HFFc6 (cell line): Measurements from ENCODE around the gene MRPL48. TPM values are rescaled to one million over a fixed set of nuclear protein-coding genes. Genes with fewer than 3 reads are reported as not detected.

Source experiments
- DNase-seq: peaks from one replicate; pipeline ENCODE4 v3.0.0-alpha.2; 2018
- H3K27ac Mint-ChIP-seq: 2 replicates; pipeline ENCODE4 v1.8.0; 2020; ENCODE audit warnings: mild to moderate bottlenecking, mixed read lengths
- H3K27me3 Mint-ChIP-seq: 2 replicates; pipeline ENCODE4 v1.8.0; 2021; ENCODE audit warnings: mild to moderate bottlenecking, moderate library complexity, mixed read lengths; ENCODE audit not compliant: insufficient read depth
- H3K36me3 Mint-ChIP-seq: 2 replicates; pipeline ENCODE4 v1.8.0; 2021; ENCODE audit warnings: low read depth, mixed read lengths
- H3K4me1 Mint-ChIP-seq: 2 replicates; pipeline ENCODE4 v1.8.0; 2020; ENCODE audit warnings: low read depth, mixed read lengths
- H3K4me3 Mint-ChIP-seq: 2 replicates; pipeline ENCODE4 v1.8.0; 2020; ENCODE audit warnings: mild to moderate bottlenecking, moderate library complexity, mixed read lengths
- H3K9me3 Mint-ChIP-seq: 2 replicates; pipeline ENCODE4 v1.8.0; 2020; ENCODE audit warnings: mild to moderate bottlenecking, mixed read lengths
- total RNA-seq, 6 experiments: library from RNA; stranded (reverse); fragmentation: NEBNext Ultra II Directional; extraction: Animal tissue kit (Norgen Biotek cat#: 25700); gene quantifications; 2 replicates in 1 of 6; 3 replicates in 5 of 6; pipeline ENCODE4 v1.2.3, GENCODE V29; 2021
- TF ChIP-seq, protein P1 (sequence below): fragments of 200-600 bp; sonication (generic); IDR thresholded peaks from 2 replicates; pipeline ENCODE4 v1.5.0; 2021; ENCODE audit warnings: antibody characterized with exemption, mild to moderate bottlenecking

Gene MRPL48
- total RNA-seq, 6 experiments from 2014 or later = 29.3 to 39.4 (median 35.1) TPM

DNA sequence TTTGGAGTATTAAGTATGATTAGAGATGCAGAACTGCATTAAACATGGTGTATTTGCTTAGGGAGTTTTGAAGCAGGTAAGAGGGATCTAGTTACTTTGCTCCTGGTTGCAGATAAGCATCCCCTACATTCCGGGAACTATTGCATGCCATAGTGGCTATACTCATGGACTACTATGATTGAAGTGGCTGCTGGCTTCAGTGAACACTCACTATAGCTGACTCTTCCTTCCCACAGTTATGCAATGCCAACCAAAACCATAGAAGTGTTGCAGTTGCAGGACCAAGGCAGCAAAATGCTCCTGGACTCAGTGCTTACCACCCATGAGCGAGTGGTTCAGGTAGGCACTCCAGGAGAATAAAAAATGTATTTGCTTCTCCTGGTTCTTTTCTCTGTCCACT is 72.0 kb downstream of the MRPL48 start:
- H3K4me1 Mint-ChIP-seq = no peaks in the 10 kb centered on the region
- TF ChIP-seq, protein P1, sequence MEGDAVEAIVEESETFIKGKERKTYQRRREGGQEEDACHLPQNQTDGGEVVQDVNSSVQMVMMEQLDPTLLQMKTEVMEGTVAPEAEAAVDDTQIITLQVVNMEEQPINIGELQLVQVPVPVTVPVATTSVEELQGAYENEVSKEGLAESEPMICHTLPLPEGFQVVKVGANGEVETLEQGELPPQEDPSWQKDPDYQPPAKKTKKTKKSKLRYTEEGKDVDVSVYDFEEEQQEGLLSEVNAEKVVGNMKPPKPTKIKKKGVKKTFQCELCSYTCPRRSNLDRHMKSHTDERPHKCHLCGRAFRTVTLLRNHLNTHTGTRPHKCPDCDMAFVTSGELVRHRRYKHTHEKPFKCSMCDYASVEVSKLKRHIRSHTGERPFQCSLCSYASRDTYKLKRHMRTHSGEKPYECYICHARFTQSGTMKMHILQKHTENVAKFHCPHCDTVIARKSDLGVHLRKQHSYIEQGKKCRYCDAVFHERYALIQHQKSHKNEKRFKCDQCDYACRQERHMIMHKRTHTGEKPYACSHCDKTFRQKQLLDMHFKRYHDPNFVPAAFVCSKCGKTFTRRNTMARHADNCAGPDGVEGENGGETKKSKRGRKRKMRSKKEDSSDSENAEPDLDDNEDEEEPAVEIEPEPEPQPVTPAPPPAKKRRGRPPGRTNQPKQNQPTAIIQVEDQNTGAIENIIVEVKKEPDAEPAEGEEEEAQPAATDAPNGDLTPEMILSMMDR = no peak
- 0 out of 2 replicates have a peak, but pooled peaks cover 2% of the 10 kb centered on the region for H3K27me3 Mint-ChIP-seq
- no peaks in the 10 kb centered on the region for H3K9me3 Mint-ChIP-seq
- peaks cover 11% of the 10 kb centered on the region for H3K36me3 Mint-ChIP-seq
- no peak for DNase-seq
- H3K4me3 Mint-ChIP-seq = no peak overlapping the region
- no peak overlapping the region for H3K27ac Mint-ChIP-seq

DNA sequence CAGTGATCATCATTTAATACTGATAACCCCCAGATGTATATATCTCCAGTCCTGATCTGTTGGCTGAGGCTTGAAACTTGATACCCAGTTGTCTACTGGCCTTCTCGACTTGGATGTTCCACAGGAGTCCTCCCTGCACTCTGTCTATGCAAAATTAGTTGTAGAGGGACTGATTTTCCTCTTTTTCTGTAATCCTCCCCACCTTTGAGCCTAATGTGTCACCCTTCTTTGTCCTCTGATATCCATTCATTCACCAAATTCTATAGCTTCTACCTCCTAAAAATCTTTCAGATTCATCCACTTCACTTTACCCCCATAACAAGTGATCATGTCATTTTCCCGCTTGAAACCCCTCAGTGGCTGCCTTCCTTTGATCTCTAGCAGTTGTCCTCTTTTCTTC is 72.5 kb downstream of the MRPL48 start:
- H3K36me3 Mint-ChIP-seq = peaks cover 11% of the 10 kb centered on the region
- TF ChIP-seq, protein P1 = no peak
- no peak for DNase-seq
- H3K4me1 Mint-ChIP-seq = no peaks in the 10 kb centered on the region
- H3K9me3 Mint-ChIP-seq = no peaks in the 10 kb centered on the region
- H3K27me3 Mint-ChIP-seq = 0 out of 2 replicates have a peak, but pooled peaks cover 2% of the 10 kb centered on the region
- no peak overlapping the region for H3K27ac Mint-ChIP-seq
- H3K4me3 Mint-ChIP-seq = no peak overlapping the region

DNA sequence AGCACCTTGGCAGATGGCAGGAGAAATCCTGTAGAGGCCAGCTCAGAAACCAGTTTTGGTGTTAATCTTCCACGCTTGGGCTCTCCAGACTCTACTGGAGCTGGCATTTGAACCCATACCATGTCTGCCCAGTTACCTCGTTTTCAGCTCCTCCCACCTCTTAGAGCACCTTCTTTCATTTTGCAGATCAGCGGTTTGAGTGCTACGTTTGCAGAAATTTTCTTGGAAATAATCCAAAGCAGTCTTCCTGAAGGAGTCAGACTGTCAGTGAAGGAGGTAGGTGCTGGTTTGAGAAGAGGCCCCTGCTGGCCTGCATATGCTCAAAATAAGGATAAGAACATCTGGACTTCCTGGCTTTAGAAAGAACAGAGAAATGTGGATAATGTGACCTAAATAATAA is 75.3 kb downstream of the MRPL48 start:
- TF ChIP-seq, protein P1 = no peak
- H3K9me3 Mint-ChIP-seq = no peaks in the 10 kb centered on the region
- H3K36me3 Mint-ChIP-seq = peaks cover 11% of the 10 kb centered on the region
- no peaks in the 10 kb centered on the region; the same call in none of the 2 replicates for H3K27me3 Mint-ChIP-seq
- DNase-seq = no peak
- H3K4me1 Mint-ChIP-seq = peaks cover 21% of the 10 kb centered on the region
- no peak overlapping the region for H3K27ac Mint-ChIP-seq
- H3K4me3 Mint-ChIP-seq = no peak overlapping the region

DNA sequence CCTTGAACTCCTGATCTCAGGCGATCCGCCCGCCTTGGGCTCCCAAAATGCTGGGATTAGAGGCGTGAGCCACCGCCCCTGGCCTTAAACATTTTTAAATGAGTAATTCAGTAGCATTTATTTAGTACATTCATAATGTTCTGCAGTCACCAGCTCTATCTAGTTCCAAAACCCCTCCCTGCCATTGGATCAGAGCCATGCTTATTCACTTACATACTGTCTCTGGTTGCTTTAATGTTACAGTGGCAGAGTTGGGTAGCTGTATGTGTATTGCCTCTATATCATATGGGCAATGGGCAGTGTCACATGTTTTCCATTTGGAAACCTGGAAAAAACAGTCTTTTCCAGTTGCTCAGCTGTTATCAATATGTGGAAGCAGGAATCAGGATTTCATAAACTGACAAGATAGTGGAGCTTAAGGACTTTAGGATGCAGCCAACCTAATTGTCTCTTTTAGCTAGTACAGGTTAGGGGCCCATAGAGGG is 78.5 kb downstream of the MRPL48 start:
- H3K36me3 Mint-ChIP-seq = peaks cover 17% of the 10 kb centered on the region
- no peaks in the 10 kb centered on the region for H3K9me3 Mint-ChIP-seq
- TF ChIP-seq, protein P1 = no peak
- H3K4me1 Mint-ChIP-seq = peaks cover 32% of the 10 kb centered on the region
- H3K4me3 Mint-ChIP-seq = no peak overlapping the region
- peak overlapping the region; percentile 79 for H3K27ac Mint-ChIP-seq
- peak; percentile 26 for DNase-seq
- no peaks in the 10 kb centered on the region; the same call in none of the 2 replicates for H3K27me3 Mint-ChIP-seq

DNA sequence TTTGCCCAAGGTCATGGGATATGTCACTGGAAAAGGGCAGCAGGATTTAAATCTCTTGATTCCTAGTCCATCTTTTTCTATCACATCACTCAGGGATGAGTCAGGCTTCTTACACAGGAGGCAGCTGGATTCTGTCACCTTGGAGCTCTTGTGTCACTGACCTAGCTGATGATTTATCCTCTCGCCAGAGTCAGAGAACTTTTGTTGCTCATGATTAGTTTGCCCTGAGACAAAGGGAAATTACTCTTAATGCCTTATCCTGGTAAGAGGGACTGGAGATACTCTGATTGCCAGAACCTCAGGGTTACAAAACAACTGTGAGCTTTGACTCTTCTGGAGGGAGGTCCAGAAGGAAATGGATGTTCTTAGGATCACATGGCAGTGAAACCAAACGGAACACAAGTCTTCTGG is 78.9 kb downstream of the MRPL48 start:
- Mint-ChIP-seq H3K27ac (peak overlapping the region; percentile 79), H3K4me3 (no peak overlapping the region), H3K36me3 (peaks cover 22% of the 10 kb centered on the region)

More for the DNA sequence above, 78.9 kb downstream of the MRPL48 start:
- TF ChIP-seq, protein P1 = no peak
- Mint-ChIP-seq H3K4me1 (peaks cover 32% of the 10 kb centered on the region), H3K27me3 (no peaks in the 10 kb centered on the region; the same call in none of the 2 replicates), H3K9me3 (no peaks in the 10 kb centered on the region)
- DNase-seq = peak; percentile 88
